ENCODE data around the gene TERT. TPM values are rescaled to one million over a fixed set of nuclear protein-coding genes. Genes with fewer than 3 reads are reported as not detected.

The TERT gene
- total and polyA plus RNA-seq, 2 of the 13 experiments (the other 11 are each of a cell fraction or from before 2014, with no cell fraction given), result 4.3 to 5.9 TPM

DNA sequence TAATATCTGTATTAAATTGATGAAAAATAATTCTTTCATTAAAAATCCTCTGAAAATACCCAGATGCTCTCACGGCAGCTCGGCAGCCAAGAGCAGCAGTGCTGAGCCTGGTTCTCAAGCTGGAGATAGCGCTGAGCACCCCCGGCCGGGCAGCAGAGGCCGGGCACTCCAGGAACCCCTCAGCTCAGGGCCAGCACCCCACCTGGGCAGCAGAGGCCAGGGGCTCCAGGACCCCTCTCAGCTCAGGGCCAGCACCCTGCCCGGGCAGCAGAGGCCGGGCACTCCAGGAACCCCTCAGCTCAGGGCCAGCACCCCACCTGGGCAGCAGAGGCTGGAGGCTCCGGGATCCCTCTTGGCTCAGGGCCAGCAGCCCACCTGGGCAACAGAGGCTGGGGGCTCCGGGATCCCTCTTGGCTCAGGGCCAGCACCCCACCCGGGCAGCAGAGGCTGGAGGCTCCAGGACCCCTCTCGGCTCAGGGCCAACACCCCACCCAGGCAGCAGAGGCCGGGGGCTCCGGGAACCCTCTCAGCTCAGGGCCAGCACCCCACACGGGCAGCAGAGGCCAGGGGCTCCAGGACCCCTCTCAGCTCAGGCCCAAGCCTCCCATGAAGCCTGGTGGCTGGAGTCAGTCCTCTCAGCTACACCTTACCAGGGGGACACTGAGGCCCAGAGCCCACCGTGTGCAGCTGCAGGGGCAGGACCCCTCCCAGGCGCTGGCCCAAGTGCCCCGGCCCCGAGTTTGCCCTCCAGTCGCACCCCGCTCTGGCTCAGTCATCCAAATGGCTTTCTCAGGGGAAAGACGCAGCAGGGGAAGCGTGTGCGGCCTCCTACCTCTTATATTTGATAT lies 28.3 kb upstream of the TERT start:
- no peaks in the 10 kb centered on the region for H3K27me3 ChIP-seq (ENCODE audit: control insufficient read depth in 1 of 2, insufficient read depth in 2 of 2, low read length in 2 of 2)
- FAIRE-seq (no peak), DNase-seq (ENCODE audit: low spot score) (no peak), ATAC-seq (no peak)
- H3K9ac ChIP-seq (ENCODE audit: insufficient read depth, low read depth, low read length), result no peak overlapping the region
- intact Hi-C loops (cut with micrococcal nuclease; ENCODE audit: unreplicated experiment), result no loop called here
- H3K36me3 ChIP-seq (replicated peaks in 1 of 2; ENCODE audit: control insufficient read depth in 1 of 2, insufficient read depth in 2 of 2, low read length in 2 of 2), result peaks cover 34 to 56% of the 10 kb centered on the region in 2 experiments; a peak in 4 of 5 replicates
- peaks cover 9% of the 10 kb centered on the region for H4K20me1 ChIP-seq (ENCODE audit: insufficient read depth, low read length)
- H3K4me3 ChIP-seq (replicated peaks in 1 of 3; ENCODE audit: insufficient read depth in 1 of 3, low read depth in 2 of 3, low read length in 3 of 3), result no peak overlapping the region
- H3K27ac ChIP-seq (ENCODE audit: extremely low read length, insufficient read depth, low read length), result no peak overlapping the region
- BruUV-seq (replicated peaks), result no TSS peak
- over 99% methylated on average over 15 of the region's 24 CpGs for WGBS (ENCODE audit: low lambda C conversion rate)
- ChIA-PET CTCF (ENCODE audit: low intra/inter-chr PET ratio, low total read pairs) (no interaction called here), POLR2A (no interaction called here)
- no peaks in the 10 kb centered on the region for H3K79me2 ChIP-seq (ENCODE audit: insufficient read depth, low read length)
- in situ Hi-C loops (cut with HindIII; ENCODE audit: extremely low pct_ligation_motif_present, low pct_unique_long_range_greater_than_20kb), result no loop called here
- no peaks in the 10 kb centered on the region for H3K9me3 ChIP-seq (ENCODE audit: low read length)
- peaks cover 22% of the 10 kb centered on the region for H3K4me1 ChIP-seq (ENCODE audit: insufficient read depth, low read length)
- H2AFZ ChIP-seq (ENCODE audit: low read length), result no peak overlapping the region
- H3K4me2 ChIP-seq (ENCODE audit: low read depth, low read length), result no peak overlapping the region
- no peak for TF ChIP-seq NFYC (CRISPR knock-in tag; IDR thresholded peaks at IDR 0.05)
- TF ChIP-seq, protein P1, sequence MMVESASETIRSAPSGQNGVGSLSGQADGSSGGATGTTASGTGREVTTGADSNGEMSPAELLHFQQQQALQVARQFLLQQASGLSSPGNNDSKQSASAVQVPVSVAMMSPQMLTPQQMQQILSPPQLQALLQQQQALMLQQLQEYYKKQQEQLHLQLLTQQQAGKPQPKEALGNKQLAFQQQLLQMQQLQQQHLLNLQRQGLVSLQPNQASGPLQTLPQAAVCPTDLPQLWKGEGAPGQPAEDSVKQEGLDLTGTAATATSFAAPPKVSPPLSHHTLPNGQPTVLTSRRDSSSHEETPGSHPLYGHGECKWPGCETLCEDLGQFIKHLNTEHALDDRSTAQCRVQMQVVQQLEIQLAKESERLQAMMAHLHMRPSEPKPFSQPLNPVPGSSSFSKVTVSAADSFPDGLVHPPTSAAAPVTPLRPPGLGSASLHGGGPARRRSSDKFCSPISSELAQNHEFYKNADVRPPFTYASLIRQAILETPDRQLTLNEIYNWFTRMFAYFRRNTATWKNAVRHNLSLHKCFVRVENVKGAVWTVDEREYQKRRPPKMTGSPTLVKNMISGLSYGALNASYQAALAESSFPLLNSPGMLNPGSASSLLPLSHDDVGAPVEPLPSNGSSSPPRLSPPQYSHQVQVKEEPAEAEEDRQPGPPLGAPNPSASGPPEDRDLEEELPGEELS (CRISPR knock-in tag; IDR thresholded peaks at IDR 0.05), result no peak
- TF ChIP-seq CHD4 (IDR thresholded peaks at IDR 0.05; ENCODE audit: borderline replicate concordance, low read length), result no peak
- TF ChIP-seq, protein P2, sequence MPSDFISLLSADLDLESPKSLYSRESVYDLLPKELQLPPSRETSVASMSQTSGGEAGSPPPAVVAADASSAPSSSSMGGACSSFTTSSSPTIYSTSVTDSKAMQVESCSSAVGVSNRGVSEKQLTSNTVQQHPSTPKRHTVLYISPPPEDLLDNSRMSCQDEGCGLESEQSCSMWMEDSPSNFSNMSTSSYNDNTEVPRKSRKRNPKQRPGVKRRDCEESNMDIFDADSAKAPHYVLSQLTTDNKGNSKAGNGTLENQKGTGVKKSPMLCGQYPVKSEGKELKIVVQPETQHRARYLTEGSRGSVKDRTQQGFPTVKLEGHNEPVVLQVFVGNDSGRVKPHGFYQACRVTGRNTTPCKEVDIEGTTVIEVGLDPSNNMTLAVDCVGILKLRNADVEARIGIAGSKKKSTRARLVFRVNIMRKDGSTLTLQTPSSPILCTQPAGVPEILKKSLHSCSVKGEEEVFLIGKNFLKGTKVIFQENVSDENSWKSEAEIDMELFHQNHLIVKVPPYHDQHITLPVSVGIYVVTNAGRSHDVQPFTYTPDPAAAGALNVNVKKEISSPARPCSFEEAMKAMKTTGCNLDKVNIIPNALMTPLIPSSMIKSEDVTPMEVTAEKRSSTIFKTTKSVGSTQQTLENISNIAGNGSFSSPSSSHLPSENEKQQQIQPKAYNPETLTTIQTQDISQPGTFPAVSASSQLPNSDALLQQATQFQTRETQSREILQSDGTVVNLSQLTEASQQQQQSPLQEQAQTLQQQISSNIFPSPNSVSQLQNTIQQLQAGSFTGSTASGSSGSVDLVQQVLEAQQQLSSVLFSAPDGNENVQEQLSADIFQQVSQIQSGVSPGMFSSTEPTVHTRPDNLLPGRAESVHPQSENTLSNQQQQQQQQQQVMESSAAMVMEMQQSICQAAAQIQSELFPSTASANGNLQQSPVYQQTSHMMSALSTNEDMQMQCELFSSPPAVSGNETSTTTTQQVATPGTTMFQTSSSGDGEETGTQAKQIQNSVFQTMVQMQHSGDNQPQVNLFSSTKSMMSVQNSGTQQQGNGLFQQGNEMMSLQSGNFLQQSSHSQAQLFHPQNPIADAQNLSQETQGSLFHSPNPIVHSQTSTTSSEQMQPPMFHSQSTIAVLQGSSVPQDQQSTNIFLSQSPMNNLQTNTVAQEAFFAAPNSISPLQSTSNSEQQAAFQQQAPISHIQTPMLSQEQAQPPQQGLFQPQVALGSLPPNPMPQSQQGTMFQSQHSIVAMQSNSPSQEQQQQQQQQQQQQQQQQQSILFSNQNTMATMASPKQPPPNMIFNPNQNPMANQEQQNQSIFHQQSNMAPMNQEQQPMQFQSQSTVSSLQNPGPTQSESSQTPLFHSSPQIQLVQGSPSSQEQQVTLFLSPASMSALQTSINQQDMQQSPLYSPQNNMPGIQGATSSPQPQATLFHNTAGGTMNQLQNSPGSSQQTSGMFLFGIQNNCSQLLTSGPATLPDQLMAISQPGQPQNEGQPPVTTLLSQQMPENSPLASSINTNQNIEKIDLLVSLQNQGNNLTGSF (CRISPR knock-in tag; IDR thresholded peaks at IDR 0.05), result no peak
- TF ChIP-seq MAZ (IDR thresholded peaks at IDR 0.05; ENCODE audit: borderline replicate concordance, low read depth, low read length), result no peak
- no peak for TF ChIP-seq MAZ (CRISPR knock-in tag; IDR thresholded peaks at IDR 0.05; ENCODE audit: low read depth)
- TF ChIP-seq ZNF75D (CRISPR knock-in tag; IDR thresholded peaks at IDR 0.05; ENCODE audit: borderline replicate concordance), result no peak
- no peak for TF ChIP-seq PITX1 (CRISPR knock-in tag; IDR thresholded peaks at IDR 0.05)
- no peak for TF ChIP-seq ZNF780A (CRISPR knock-in tag; IDR thresholded peaks at IDR 0.05)
- TF ChIP-seq KDM4B (CRISPR knock-in tag; IDR thresholded peaks at IDR 0.05), result no peak
- no peak for TF ChIP-seq ZNF777 (CRISPR knock-in tag; IDR thresholded peaks at IDR 0.05)
- TF ChIP-seq, protein P3, sequence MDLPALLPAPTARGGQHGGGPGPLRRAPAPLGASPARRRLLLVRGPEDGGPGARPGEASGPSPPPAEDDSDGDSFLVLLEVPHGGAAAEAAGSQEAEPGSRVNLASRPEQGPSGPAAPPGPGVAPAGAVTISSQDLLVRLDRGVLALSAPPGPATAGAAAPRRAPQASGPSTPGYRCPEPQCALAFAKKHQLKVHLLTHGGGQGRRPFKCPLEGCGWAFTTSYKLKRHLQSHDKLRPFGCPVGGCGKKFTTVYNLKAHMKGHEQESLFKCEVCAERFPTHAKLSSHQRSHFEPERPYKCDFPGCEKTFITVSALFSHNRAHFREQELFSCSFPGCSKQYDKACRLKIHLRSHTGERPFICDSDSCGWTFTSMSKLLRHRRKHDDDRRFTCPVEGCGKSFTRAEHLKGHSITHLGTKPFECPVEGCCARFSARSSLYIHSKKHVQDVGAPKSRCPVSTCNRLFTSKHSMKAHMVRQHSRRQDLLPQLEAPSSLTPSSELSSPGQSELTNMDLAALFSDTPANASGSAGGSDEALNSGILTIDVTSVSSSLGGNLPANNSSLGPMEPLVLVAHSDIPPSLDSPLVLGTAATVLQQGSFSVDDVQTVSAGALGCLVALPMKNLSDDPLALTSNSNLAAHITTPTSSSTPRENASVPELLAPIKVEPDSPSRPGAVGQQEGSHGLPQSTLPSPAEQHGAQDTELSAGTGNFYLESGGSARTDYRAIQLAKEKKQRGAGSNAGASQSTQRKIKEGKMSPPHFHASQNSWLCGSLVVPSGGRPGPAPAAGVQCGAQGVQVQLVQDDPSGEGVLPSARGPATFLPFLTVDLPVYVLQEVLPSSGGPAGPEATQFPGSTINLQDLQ (CRISPR knock-in tag; IDR thresholded peaks at IDR 0.05), result no peak
- TF ChIP-seq ZNF430 (CRISPR knock-in tag; IDR thresholded peaks at IDR 0.05), result no peak
- no peak for TF ChIP-seq TBX3 (IDR thresholded peaks at IDR 0.05; ENCODE audit: borderline replicate concordance)
- no peak for TF ChIP-seq GFI1 (CRISPR knock-in tag; IDR thresholded peaks at IDR 0.05; ENCODE audit: borderline replicate concordance)

All from HepG2 (cell line).